ENCODE data around the gene CACNA1E. TPM values are rescaled to one million over a fixed set of nuclear protein-coding genes. Genes with fewer than 3 reads are reported as not detected.

The CACNA1E gene
- total RNA-seq, 1 experiment from 2014 or later, result 0.45 TPM

GRCh38 chr1:181803421-181803820, 320.1 kb downstream of the CACNA1E start:
- ChIA-PET CTCF (no interaction called here), POLR2A (no interaction called here)
- no peak for DNase-seq
- H3K9me3 ChIP-seq, result no peaks in the 10 kb centered on the region
- H3K4me1 Mint-ChIP-seq (ENCODE audit: low read depth, unreplicated experiment), result no peaks in the 10 kb centered on the region
- BruUV-seq (replicated peaks), result no TSS peak
- H3K4me3 Mint-ChIP-seq (ENCODE audit: unreplicated experiment), result no peak overlapping the region
- intact Hi-C loops (cut with micrococcal nuclease; ENCODE audit: unreplicated experiment), result no loop called here
- H3K27ac Mint-ChIP-seq (ENCODE audit: unreplicated experiment), result no peak overlapping the region
- peaks cover 22% of the 10 kb centered on the region for H3K27me3 Mint-ChIP-seq (ENCODE audit: insufficient read depth, unreplicated experiment)
- TF ChIP-seq, protein P1, sequence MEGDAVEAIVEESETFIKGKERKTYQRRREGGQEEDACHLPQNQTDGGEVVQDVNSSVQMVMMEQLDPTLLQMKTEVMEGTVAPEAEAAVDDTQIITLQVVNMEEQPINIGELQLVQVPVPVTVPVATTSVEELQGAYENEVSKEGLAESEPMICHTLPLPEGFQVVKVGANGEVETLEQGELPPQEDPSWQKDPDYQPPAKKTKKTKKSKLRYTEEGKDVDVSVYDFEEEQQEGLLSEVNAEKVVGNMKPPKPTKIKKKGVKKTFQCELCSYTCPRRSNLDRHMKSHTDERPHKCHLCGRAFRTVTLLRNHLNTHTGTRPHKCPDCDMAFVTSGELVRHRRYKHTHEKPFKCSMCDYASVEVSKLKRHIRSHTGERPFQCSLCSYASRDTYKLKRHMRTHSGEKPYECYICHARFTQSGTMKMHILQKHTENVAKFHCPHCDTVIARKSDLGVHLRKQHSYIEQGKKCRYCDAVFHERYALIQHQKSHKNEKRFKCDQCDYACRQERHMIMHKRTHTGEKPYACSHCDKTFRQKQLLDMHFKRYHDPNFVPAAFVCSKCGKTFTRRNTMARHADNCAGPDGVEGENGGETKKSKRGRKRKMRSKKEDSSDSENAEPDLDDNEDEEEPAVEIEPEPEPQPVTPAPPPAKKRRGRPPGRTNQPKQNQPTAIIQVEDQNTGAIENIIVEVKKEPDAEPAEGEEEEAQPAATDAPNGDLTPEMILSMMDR (IDR thresholded peaks at IDR 0.05; ENCODE audit: insufficient read depth in 1 of 2, low read depth in 1 of 2, low read length in 1 of 2, severe bottlenecking in 1 of 2, unreplicated experiment in 1 of 2), result no peak
- H3K4me1 ChIP-seq, result no peaks in the 10 kb centered on the region
- H3K36me3 Mint-ChIP-seq (ENCODE audit: insufficient read depth, unreplicated experiment), result no peaks in the 10 kb centered on the region
- no peaks in the 10 kb centered on the region for H3K36me3 ChIP-seq (ENCODE audit: control insufficient read depth, insufficient read depth, low read length)
- H3K27me3 ChIP-seq (replicated peaks; ENCODE audit: control insufficient read depth, insufficient read depth, low read length), result peaks cover 2% of the 10 kb centered on the region; the same call in 1 of the 2 replicates
- H3K9me3 Mint-ChIP-seq (ENCODE audit: unreplicated experiment), result no peaks in the 10 kb centered on the region
- no peak overlapping the region for H3K4me3 ChIP-seq (ENCODE audit: low read depth, low read length)

- Mint-ChIP-seq H3K9me3 (ENCODE audit: unreplicated experiment) (no peaks in the 10 kb centered on the region), H3K27me3 (ENCODE audit: insufficient read depth, unreplicated experiment) (peaks cover 17% of the 10 kb centered on the region), H3K27ac (ENCODE audit: unreplicated experiment) (no peak overlapping the region), H3K36me3 (ENCODE audit: insufficient read depth, unreplicated experiment) (no peaks in the 10 kb centered on the region), H3K4me1 (ENCODE audit: low read depth, unreplicated experiment) (no peaks in the 10 kb centered on the region), H3K4me3 (ENCODE audit: unreplicated experiment) (no peak overlapping the region)
- intact Hi-C loops (cut with micrococcal nuclease; ENCODE audit: unreplicated experiment), result no loop called here
- H3K36me3 ChIP-seq (ENCODE audit: control insufficient read depth, insufficient read depth, low read length), result no peaks in the 10 kb centered on the region
- BruUV-seq (replicated peaks), result no TSS peak
- CTCF ChIA-PET, result no interaction called here
- no peak overlapping the region for H3K4me3 ChIP-seq (ENCODE audit: low read depth, low read length)
- TF ChIP-seq, protein P1 (IDR thresholded peaks at IDR 0.05; ENCODE audit: insufficient read depth in 1 of 2, low read depth in 1 of 2, low read length in 1 of 2, severe bottlenecking in 1 of 2, unreplicated experiment in 1 of 2), result no peak
- no peaks in the 10 kb centered on the region for H3K4me1 ChIP-seq
- POLR2A ChIA-PET, result no interaction called here
- no peaks in the 10 kb centered on the region for H3K27me3 ChIP-seq (replicated peaks; ENCODE audit: control insufficient read depth, insufficient read depth, low read length)
- DNase-seq, result no peak
- no peaks in the 10 kb centered on the region for H3K9me3 ChIP-seq
Measured at GRCh38 chr1:181804989-181805388, 321.7 kb downstream of the CACNA1E start.

DNA sequence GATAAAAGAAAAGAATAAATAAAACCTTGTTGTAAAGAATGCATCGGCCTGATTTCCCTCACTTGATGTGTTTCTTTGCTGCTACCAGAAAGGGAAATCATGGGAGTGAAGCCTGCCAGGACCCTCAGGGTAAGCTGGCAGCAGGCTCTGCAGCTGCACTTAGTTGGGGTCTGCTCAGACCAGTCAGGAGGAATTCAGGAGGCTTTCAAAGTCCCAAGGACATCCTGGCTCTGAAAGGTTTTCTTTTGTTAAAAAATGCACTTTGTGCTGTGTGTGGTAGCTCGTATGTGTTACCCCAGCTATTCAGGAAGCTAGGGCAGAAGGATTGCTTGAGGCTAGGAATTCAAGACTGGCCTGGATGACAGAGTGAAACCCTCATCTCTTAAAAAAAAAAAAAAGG, 323.4 kb downstream of the CACNA1E start:
- Mint-ChIP-seq H3K9me3 (ENCODE audit: unreplicated experiment) (no peaks in the 10 kb centered on the region), H3K4me1 (ENCODE audit: low read depth, unreplicated experiment) (no peaks in the 10 kb centered on the region), H3K27me3 (ENCODE audit: insufficient read depth, unreplicated experiment) (peaks cover 29% of the 10 kb centered on the region), H3K36me3 (ENCODE audit: insufficient read depth, unreplicated experiment) (no peaks in the 10 kb centered on the region), H3K27ac (ENCODE audit: unreplicated experiment) (no peak overlapping the region), H3K4me3 (ENCODE audit: unreplicated experiment) (no peak overlapping the region)
- H3K4me1 ChIP-seq, result no peaks in the 10 kb centered on the region
- no peaks in the 10 kb centered on the region for H3K36me3 ChIP-seq (ENCODE audit: control insufficient read depth, insufficient read depth, low read length)
- no peak overlapping the region for H3K4me3 ChIP-seq (ENCODE audit: low read depth, low read length)
- intact Hi-C loops (cut with micrococcal nuclease; ENCODE audit: unreplicated experiment), result no loop called here
- no peaks in the 10 kb centered on the region for H3K9me3 ChIP-seq
- TF ChIP-seq, protein P1 (IDR thresholded peaks at IDR 0.05; ENCODE audit: insufficient read depth in 1 of 2, low read depth in 1 of 2, low read length in 1 of 2, severe bottlenecking in 1 of 2, unreplicated experiment in 1 of 2), result no peak
- DNase-seq, result no peak
- BruUV-seq (replicated peaks), result no TSS peak
- POLR2A ChIA-PET, result no interaction called here
- no peaks in the 10 kb centered on the region for H3K27me3 ChIP-seq (replicated peaks; ENCODE audit: control insufficient read depth, insufficient read depth, low read length)
- CTCF ChIA-PET, result no interaction called here
